ENCODE data around the gene DISC1.

GRCh38 chr1:231674575-231674974 lies 48.0 kb downstream of the DISC1 start:
- no peak for TF ChIP-seq EZH2 (IDR thresholded peaks at IDR 0.05; ENCODE audit: borderline replicate concordance, insufficient read depth, low read depth, low read length, poor library complexity, severe bottlenecking)
- TF ChIP-seq CTCF (IDR thresholded peaks at IDR 0.05): no peak
